ENCODE measurements around the gene COL4A2.

Gene COL4A2

DNA sequence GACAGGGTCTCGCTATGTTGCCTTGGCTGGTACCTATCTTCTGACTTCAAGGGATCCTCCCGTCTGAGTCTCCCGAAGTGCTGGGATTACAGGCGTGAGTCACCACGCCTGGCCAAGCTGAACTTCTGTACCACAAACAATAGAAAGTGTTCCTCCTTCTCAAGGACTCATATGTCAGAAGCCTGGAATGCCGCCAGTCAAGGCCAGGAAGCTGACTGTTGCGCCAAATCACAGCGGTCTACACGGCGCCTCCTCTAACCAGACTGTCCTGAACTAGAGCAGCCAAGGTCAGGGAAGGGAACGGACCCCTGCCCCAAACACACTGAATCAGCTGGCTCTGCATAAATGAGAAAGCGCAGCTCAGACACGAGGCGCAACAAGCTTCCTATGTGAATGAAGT lies 239.8 kb downstream of the COL4A2 start:
- peaks cover 19 to 45% (median 42%) of the 10 kb centered on the region in 11 experiments; a peak in 21 of 22 replicates for H3K9me3 ChIP-seq (replicated peaks in 1 of 11)
- no peaks in the 10 kb centered on the region for H3K27me3 ChIP-seq
- H4K20me1 ChIP-seq: peaks cover 4 to 100% (median 82%) of the 10 kb centered on the region in 11 experiments; a peak in 21 of 22 replicates
- H3K27ac ChIP-seq: no peak overlapping the region
- H3K9ac ChIP-seq: no peak overlapping the region
- peaks cover 5 to 97% (median 15%) of the 10 kb centered on the region in 10 experiments; a peak in 18 of 20 replicates for H3K4me1 ChIP-seq
- H3K4me3 ChIP-seq: no peak overlapping the region
- H3K4me2 ChIP-seq: peak overlapping the region in 2 of 11 experiments; percentile 49 to 98; a peak in 5 of 22 replicates
- TF ChIP-seq Cebpa-rat (IDR thresholded peaks at IDR 0.05): no peak
- peaks cover 45 to 100% (median 92%) of the 10 kb centered on the region in 11 experiments for H3K36me3 ChIP-seq

- H3K27me3 ChIP-seq: no peaks in the 10 kb centered on the region
- H3K36me3 ChIP-seq: peaks cover 40 to 95% (median 87%) of the 10 kb centered on the region in 11 experiments
- H3K9me3 ChIP-seq (replicated peaks in 1 of 11): peaks cover 14 to 41% (median 37%) of the 10 kb centered on the region in 11 experiments; a peak in 21 of 22 replicates
- no peak overlapping the region for H3K4me3 ChIP-seq
- H3K4me1 ChIP-seq: peaks cover 0 to 92% (median 9%) of the 10 kb centered on the region in 10 experiments; a peak in 10 of 20 replicates
- peaks cover 14 to 100% (median 83%) of the 10 kb centered on the region in 11 experiments; a peak in 21 of 22 replicates for H4K20me1 ChIP-seq
- no peak overlapping the region for H3K27ac ChIP-seq
- H3K9ac ChIP-seq: peak overlapping the region in 2 of 11 experiments; percentile 27 to 47; a peak in 4 of 22 replicates
- H3K4me2 ChIP-seq: peak overlapping the region in 2 of 11 experiments; percentile 21 to 67; a peak in 4 of 22 replicates
- no peak for TF ChIP-seq Cebpa-rat (IDR thresholded peaks at IDR 0.05)
Measured at GRCh38 chr13:110548891-110549794, 242.1 kb downstream of the COL4A2 start.

DNA sequence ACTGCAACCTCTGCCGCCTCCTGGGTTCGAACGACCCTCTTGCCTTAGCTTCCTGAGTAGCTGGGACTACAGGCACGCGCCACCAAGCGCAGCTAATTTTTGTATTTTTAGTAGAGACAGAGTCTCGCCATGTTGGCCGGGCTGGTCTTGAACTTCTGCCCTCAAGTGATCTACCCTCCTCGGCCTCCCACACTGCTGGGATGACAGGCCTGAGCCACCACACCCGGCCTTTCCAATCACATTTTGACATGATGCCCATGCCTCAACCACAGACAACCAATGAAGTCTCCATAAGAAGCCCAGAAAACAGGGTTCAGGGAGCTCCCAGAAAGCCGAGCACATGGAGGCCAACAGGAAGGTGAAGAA lies 242.7 kb downstream of the COL4A2 start:
- H3K27ac ChIP-seq: no peak overlapping the region
- H3K9ac ChIP-seq: peak overlapping the region in 2 of 11 experiments; percentile 27 to 47; a peak in 2 of 22 replicates
- peak overlapping the region in 2 of 11 experiments; percentile 21 to 67; a peak in 4 of 22 replicates for H3K4me2 ChIP-seq
- no peak overlapping the region for H3K4me3 ChIP-seq
- peaks cover 0 to 92% (median 14%) of the 10 kb centered on the region in 10 experiments; a peak in 15 of 20 replicates for H3K4me1 ChIP-seq
- TF ChIP-seq Cebpa-rat (IDR thresholded peaks at IDR 0.05): no peak
- H3K9me3 ChIP-seq (replicated peaks in 1 of 11): peaks cover 8 to 35% (median 31%) of the 10 kb centered on the region in 11 experiments; a peak in 20 of 22 replicates
- H4K20me1 ChIP-seq: peaks cover 20 to 100% (median 89%) of the 10 kb centered on the region in 11 experiments; a peak in 21 of 22 replicates
- H3K27me3 ChIP-seq: no peaks in the 10 kb centered on the region
- peaks cover 38 to 95% (median 87%) of the 10 kb centered on the region in 11 experiments for H3K36me3 ChIP-seq

GRCh38 chr13:110551284-110551683 lies 244.2 kb downstream of the COL4A2 start:
- Histone ChIP-seq H3K4me1 (peaks cover 11 to 95% (median 30%) of the 10 kb centered on the region in 10 experiments), H3K27me3 (no peaks in the 10 kb centered on the region), H3K36me3 (peaks cover 25 to 95% (median 84%) of the 10 kb centered on the region in 11 experiments), H3K27ac (no peak overlapping the region), H3K9ac (peak overlapping the region in 1 of 11 experiments; percentile 5; a peak in 2 of 22 replicates), H3K4me2 (peak overlapping the region in 2 of 11 experiments; percentile 13 to 67; a peak in 4 of 22 replicates), H3K9me3 (replicated peaks in 1 of 11) (peaks cover 0 to 20% (median 16%) of the 10 kb centered on the region in 11 experiments; a peak in 19 of 22 replicates), H4K20me1 (peaks cover 35 to 100% (median 98%) of the 10 kb centered on the region in 11 experiments; a peak in 21 of 22 replicates), H3K4me3 (no peak overlapping the region)
- no peak for TF ChIP-seq Cebpa-rat (IDR thresholded peaks at IDR 0.05)

- Histone ChIP-seq H4K20me1 (peaks cover 39 to 100% (median 98%) of the 10 kb centered on the region in 11 experiments; a peak in 21 of 22 replicates), H3K4me2 (peak overlapping the region in 2 of 11 experiments; percentile 86 to 96; a peak in 4 of 22 replicates)
Measured at GRCh38 chr13:110552767-110553166, 245.7 kb downstream of the COL4A2 start.

DNA sequence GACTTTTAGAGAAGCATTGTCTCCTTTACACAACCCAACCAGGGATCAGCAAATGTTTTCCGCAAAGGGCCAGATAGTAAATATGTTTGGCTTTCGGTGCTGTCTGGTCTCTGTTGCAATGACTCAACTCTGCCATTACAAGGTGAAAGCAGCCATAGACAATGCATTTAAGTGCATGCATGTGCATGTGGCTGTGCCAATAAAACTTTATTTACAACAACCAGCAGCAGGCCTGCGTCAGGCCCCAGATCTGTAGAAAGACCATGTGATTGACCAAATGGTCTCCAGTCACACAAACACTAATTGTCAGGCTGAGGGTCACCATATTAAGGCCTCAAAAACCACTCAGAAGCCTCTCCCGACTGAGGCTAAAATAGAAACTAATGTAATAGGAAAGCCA lies 246.3 kb downstream of the COL4A2 start:
- peaks cover 22 to 95% (median 81%) of the 10 kb centered on the region in 11 experiments; a peak in 20 of 22 replicates for H3K36me3 ChIP-seq
- H3K4me3 ChIP-seq: no peak overlapping the region
- H3K4me1 ChIP-seq: peaks cover 31 to 95% (median 48%) of the 10 kb centered on the region in 10 experiments
- TF ChIP-seq Cebpa-rat (IDR thresholded peaks at IDR 0.05): no peak
- peaks cover 39 to 100% (median 100%) of the 10 kb centered on the region in 11 experiments; a peak in 21 of 22 replicates for H4K20me1 ChIP-seq
- no peak overlapping the region; a peak in 1 of 22 replicates for H3K9ac ChIP-seq
- peak overlapping the region in 2 of 11 experiments; percentile 86 to 96; a peak in 4 of 22 replicates for H3K4me2 ChIP-seq
- no peak overlapping the region for H3K27ac ChIP-seq
- no peaks in the 10 kb centered on the region for H3K27me3 ChIP-seq
- H3K9me3 ChIP-seq (replicated peaks in 1 of 11): peaks cover 0 to 16% (median 13%) of the 10 kb centered on the region in 11 experiments; a peak in 16 of 22 replicates

More at GRCh38 chr13:110552767-110553166, 245.7 kb downstream of the COL4A2 start:
- H3K36me3 ChIP-seq: peaks cover 21 to 95% (median 84%) of the 10 kb centered on the region in 11 experiments; a peak in 20 of 22 replicates
- TF ChIP-seq Cebpa-rat (IDR thresholded peaks at IDR 0.05): no peak
- no peak overlapping the region for H3K4me3 ChIP-seq
- peaks cover 0 to 18% (median 11%) of the 10 kb centered on the region in 11 experiments; a peak in 16 of 22 replicates for H3K9me3 ChIP-seq (replicated peaks in 1 of 11)
- H3K9ac ChIP-seq: no peak overlapping the region; a peak in 1 of 22 replicates
- H3K27me3 ChIP-seq: no peaks in the 10 kb centered on the region
- H3K27ac ChIP-seq: no peak overlapping the region
- peaks cover 25 to 95% (median 42%) of the 10 kb centered on the region in 10 experiments for H3K4me1 ChIP-seq

DNA sequence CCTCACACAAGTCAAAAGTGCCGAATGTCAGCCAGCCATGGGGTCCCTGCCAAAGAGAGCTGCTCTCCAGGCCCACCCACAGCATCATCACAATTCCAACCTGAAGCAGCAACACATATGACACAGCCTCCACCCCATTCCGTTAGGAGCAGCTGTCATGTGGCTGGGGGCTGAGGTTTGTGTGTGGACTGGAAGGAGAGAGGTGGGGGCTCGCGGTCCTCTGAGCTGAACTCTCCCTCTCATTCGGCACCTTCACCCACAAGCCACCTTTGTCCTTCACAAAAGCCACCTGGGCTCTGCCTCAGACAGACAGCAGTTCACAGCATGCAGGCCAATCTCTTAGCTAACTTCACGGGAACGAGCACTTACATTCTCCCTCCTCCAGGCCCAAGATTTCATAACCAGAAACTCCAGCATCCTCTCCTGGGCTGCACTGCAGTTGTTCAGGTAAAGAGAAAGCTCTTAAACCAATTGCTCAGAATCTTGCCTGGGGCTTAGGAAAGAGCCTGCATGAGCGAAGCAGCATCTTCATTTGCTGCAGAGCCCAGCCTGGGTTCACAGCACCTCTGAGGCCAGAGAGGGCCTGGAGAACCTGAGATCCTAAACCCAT lies 247.2 kb downstream of the COL4A2 start:
- peaks cover 0 to 16% (median 13%) of the 10 kb centered on the region in 11 experiments; a peak in 16 of 22 replicates for H3K9me3 ChIP-seq (replicated peaks in 1 of 11)
- H3K4me1 ChIP-seq: peaks cover 35 to 90% (median 56%) of the 10 kb centered on the region in 10 experiments
- no peak overlapping the region for H3K27ac ChIP-seq
- TF ChIP-seq Cebpa-rat (IDR thresholded peaks at IDR 0.05): no peak
- peaks cover 22 to 95% (median 81%) of the 10 kb centered on the region in 11 experiments; a peak in 20 of 22 replicates for H3K36me3 ChIP-seq
- H3K4me3 ChIP-seq: peak overlapping the region in 1 of 10 experiments; percentile 99; a peak in 1 of 20 replicates
- peak overlapping the region in 3 of 11 experiments; percentile 86 to 96 (median 93); a peak in 5 of 22 replicates for H3K4me2 ChIP-seq
- H4K20me1 ChIP-seq: peaks cover 41 to 100% (median 98%) of the 10 kb centered on the region in 11 experiments; a peak in 21 of 22 replicates
- peak overlapping the region in 1 of 11 experiments; percentile 95; a peak in 1 of 22 replicates for H3K9ac ChIP-seq
- H3K27me3 ChIP-seq: no peaks in the 10 kb centered on the region

DNA sequence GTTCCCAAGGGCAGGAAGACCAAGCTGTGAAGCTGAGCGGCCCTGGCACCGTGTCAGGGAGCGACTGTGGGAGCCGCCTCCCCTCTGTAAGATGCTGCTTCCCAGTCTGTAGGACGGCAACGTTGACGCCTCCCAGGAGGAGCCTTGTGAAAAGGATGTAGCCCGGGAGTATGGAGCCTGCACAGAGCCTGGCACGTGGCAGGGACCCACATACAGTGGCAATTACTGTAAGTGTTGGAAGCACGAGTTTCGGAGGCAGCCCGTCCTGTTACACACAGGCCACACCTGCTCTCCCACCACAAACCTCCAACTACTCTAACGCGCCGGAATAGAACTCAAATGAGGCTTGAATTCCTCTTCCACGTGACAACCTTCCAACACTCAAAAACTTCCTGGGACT lies 247.9 kb downstream of the COL4A2 start:
- Histone ChIP-seq H3K4me3 (peak overlapping the region in 2 of 10 experiments; percentile 98 to 99; a peak in 2 of 20 replicates), H3K9me3 (replicated peaks in 1 of 11) (peaks cover 0 to 16% (median 13%) of the 10 kb centered on the region in 11 experiments; a peak in 16 of 22 replicates), H3K4me1 (peaks cover 41 to 84% (median 62%) of the 10 kb centered on the region in 10 experiments), H3K27me3 (no peaks in the 10 kb centered on the region), H3K4me2 (peak overlapping the region in 10 of 11 experiments; percentile 7 to 96 (median 68); a peak in 12 of 22 replicates), H3K9ac (peak overlapping the region in 2 of 11 experiments; percentile 19 to 95; a peak in 2 of 22 replicates), H3K27ac (no peak overlapping the region), H4K20me1 (peaks cover 47 to 100% (median 98%) of the 10 kb centered on the region in 11 experiments; a peak in 21 of 22 replicates), H3K36me3 (peaks cover 22 to 95% (median 82%) of the 10 kb centered on the region in 11 experiments; a peak in 20 of 22 replicates)
- no peak for TF ChIP-seq Cebpa-rat (IDR thresholded peaks at IDR 0.05)
